ENCODE measurements around the gene ADRA2B. TPM values are rescaled to one million over a fixed set of nuclear protein-coding genes. Genes with fewer than 3 reads are reported as not detected.

Gene ADRA2B
- total RNA-seq, 1 experiment from 2014 or later, result not detected

- intact Hi-C loops (cut with micrococcal nuclease), result no loop called here
- Mint-ChIP-seq H3K4me3 (ENCODE audit: unreplicated experiment) (no peak overlapping the region), H3K36me3 (ENCODE audit: insufficient read depth, unreplicated experiment) (no peaks in the 10 kb centered on the region), H3K27me3 (ENCODE audit: insufficient read depth, unreplicated experiment) (peaks cover 65% of the 10 kb centered on the region), H3K9me3 (ENCODE audit: unreplicated experiment) (no peaks in the 10 kb centered on the region), H3K27ac (ENCODE audit: low read depth, unreplicated experiment) (no peak overlapping the region), H3K4me1 (ENCODE audit: insufficient read depth, unreplicated experiment) (no peaks in the 10 kb centered on the region)
- CTCF ChIA-PET, result interaction anchor here (1.0 to 2.2 kb wide), 2 partner anchors 11 to 13 kb away, joined by 5 to 9 read pairs; no protein-coding TSS in a partner anchor
- POLR2A ChIA-PET, result no interaction called here
- no peak for TF ChIP-seq CTCF (IDR thresholded peaks at IDR 0.05; ENCODE audit: unreplicated experiment)
- DNase-seq (ENCODE audit: unreplicated experiment), result no peak
- no TSS peak for BruUV-seq (replicated peaks)
Observed at GRCh38 chr2:96129528-96130120, 13.3 kb upstream of the ADRA2B start.

GRCh38 chr2:96128456-96128855, 12.1 kb upstream of the ADRA2B start:
- H3K4me3 Mint-ChIP-seq (ENCODE audit: unreplicated experiment), result no peak overlapping the region
- H3K9me3 Mint-ChIP-seq (ENCODE audit: unreplicated experiment), result no peaks in the 10 kb centered on the region
- no peak for TF ChIP-seq CTCF (IDR thresholded peaks at IDR 0.05; ENCODE audit: unreplicated experiment)
- DNase-seq (ENCODE audit: unreplicated experiment), result no peak
- intact Hi-C loops (cut with micrococcal nuclease), result no loop called here
- H3K4me1 Mint-ChIP-seq (ENCODE audit: insufficient read depth, unreplicated experiment), result no peaks in the 10 kb centered on the region
- POLR2A ChIA-PET, result no interaction called here
- CTCF ChIA-PET, result no interaction called here
- H3K27ac Mint-ChIP-seq (ENCODE audit: low read depth, unreplicated experiment), result no peak overlapping the region
- H3K36me3 Mint-ChIP-seq (ENCODE audit: insufficient read depth, unreplicated experiment), result no peaks in the 10 kb centered on the region
- peaks cover 67% of the 10 kb centered on the region for H3K27me3 Mint-ChIP-seq (ENCODE audit: insufficient read depth, unreplicated experiment)
- BruUV-seq (replicated peaks), result no TSS peak

DNA sequence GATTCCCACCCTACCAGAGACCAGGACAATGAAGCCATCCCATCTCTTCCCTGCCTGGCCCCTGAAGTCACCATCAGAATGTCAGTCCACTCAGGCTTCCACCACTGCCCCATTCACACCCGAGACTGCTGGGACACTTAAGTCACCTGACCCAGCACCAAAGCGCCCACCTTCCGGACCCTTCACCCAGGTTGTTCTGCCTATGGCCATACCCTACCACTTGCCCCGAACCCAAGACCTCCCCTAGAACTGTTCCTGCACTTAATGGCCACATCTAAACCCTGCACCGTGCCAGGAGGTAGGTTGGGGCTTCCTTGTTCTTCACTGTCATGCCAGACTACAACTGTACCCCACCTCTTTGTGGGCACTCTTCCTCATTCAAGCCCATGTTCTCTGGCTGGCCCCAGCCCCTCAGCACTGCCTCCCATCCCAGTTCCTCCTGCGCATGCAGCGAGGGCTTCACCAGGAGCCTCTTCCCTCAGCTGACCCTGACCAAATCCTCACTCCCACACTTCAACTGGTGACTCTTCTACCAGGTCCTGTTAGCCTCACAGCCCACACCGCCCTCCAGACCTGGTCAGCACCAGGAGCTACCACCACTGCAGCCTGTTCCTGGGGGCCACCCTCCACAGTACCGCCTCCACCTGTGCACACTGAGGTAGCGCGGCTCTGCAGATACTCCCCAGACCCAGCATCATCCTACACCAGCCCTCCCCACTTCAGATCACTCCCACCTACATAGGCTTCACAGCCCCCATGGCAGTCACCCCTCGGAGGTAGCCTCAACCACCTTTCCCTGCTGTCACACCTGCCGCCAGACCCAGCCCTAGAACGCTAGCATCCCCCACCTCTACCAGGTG, 8.3 kb upstream of the ADRA2B start:
- no TSS peak for BruUV-seq (replicated peaks)
- H3K4me3 Mint-ChIP-seq (ENCODE audit: unreplicated experiment), result no peak overlapping the region
- H3K27me3 Mint-ChIP-seq (ENCODE audit: insufficient read depth, unreplicated experiment), result peaks cover 67% of the 10 kb centered on the region

More for the DNA sequence above, 8.3 kb upstream of the ADRA2B start:
- Mint-ChIP-seq H3K36me3 (ENCODE audit: insufficient read depth, unreplicated experiment) (no peaks in the 10 kb centered on the region), H3K9me3 (ENCODE audit: unreplicated experiment) (no peaks in the 10 kb centered on the region), H3K27ac (ENCODE audit: low read depth, unreplicated experiment) (no peak overlapping the region), H3K4me1 (ENCODE audit: insufficient read depth, unreplicated experiment) (no peaks in the 10 kb centered on the region)
- TF ChIP-seq CTCF (IDR thresholded peaks at IDR 0.05; ENCODE audit: unreplicated experiment), result no peak
- intact Hi-C loops (cut with micrococcal nuclease), result no loop called here
- POLR2A ChIA-PET, result no interaction called here
- DNase-seq (ENCODE audit: unreplicated experiment), result no peak
- CTCF ChIA-PET, result interaction anchor here (0.6 to 0.8 kb wide), 3 partner anchors 13 to 248 kb away, joined by 3 to 5 read pairs (median 4); partner anchors contain the start of gene ASTL

All from MCF 10A (cell line).